GM12878 (cell line): ENCODE data around the gene TMEM132D. TPM values are rescaled to one million over a fixed set of nuclear protein-coding genes. Genes with fewer than 3 reads are reported as not detected.

Source experiments
- ATAC-seq: fragments of 200-7000 bp; cut with Tn5 transposase; 3 replicates; pipeline ENCODE4 v1.9.1; 2020; ENCODE audit warnings: mild to moderate bottlenecking, moderate library complexity
- BruUV-seq: library from RNA; stranded (reverse); fragments of 400-500 nt; replicated peaks from 2 replicates; lab custom pipeline; 2021; lab: Mats Ljungman, UMichigan
- CTCF ChIA-PET: fragments of 300-600 bp; sonication (Branson Sonifier 250); formaldehyde crosslinking; extraction: SDS; loops from one replicate; lab custom pipeline; 2021; ENCODE audit warnings: inconsistent platforms; lab: Yijun Ruan, JAX
- POLR2A ChIA-PET: fragments of 350-600 bp; formaldehyde crosslinking; extraction: SDS; loops from one replicate; lab custom pipeline; 2021; ENCODE audit warnings: inconsistent platforms; lab: Charles Lee
- RAD21 ChIA-PET: fragments of 300-600 bp; sonication (Branson Sonifier 250); formaldehyde crosslinking; loops from one replicate; lab custom pipeline; 2023; ENCODE audit warnings: antibody characterized with exemption; ENCODE audit not compliant: unreplicated experiment; lab: Charles Lee
- SMC1A ChIA-PET: fragments of 300-600 bp; sonication (Branson Sonifier 250); formaldehyde crosslinking; loops from one replicate; lab custom pipeline; 2023; ENCODE audit not compliant: unreplicated experiment, uncharacterized antibody; lab: Charles Lee
- DNase-seq: peaks from one replicate; pipeline ENCODE4 v3.0.0-alpha.2; 2011; ENCODE audit warnings: low read depth, low spot score
- FAIRE-seq: peaks from 3 replicates; lab custom pipeline; 2011; peaks lifted over from hg19 to GRCh38; lab: Jason Lieb, UNC
- H2AFZ ChIP-seq: 2 replicates; pipeline ENCODE4 v1.6.0; 2011; ENCODE audit warnings: low read depth, low read length, control low read depth; ENCODE audit not compliant: control insufficient read depth
- H3K27ac ChIP-seq: 2 replicates; pipeline ENCODE4 v1.5.1; 2011; ENCODE audit warnings: control low read depth; ENCODE audit not compliant: control insufficient read depth, insufficient read depth
- H3K27me3 ChIP-seq, 2 experiments: replicated peaks in 1 of 2; 2 replicates each; pipeline versions ENCODE4 v1.6.0 to v1.6.1; 2011; ENCODE audit warnings: low read length in 1 of 2; ENCODE audit not compliant: control insufficient read depth in 2 of 2, insufficient read depth in 2 of 2
- H3K36me3 ChIP-seq, 2 experiments: 2 replicates each; pipeline ENCODE4 v1.5.1; 2011; ENCODE audit warnings: low read length in 1 of 2; ENCODE audit not compliant: control insufficient read depth in 2 of 2, insufficient read depth in 2 of 2
- H3K4me1 ChIP-seq: 2 replicates; pipeline ENCODE4 v1.6.1; 2011; ENCODE audit warnings: mild to moderate bottlenecking, low read length, moderate library complexity, mixed read lengths; ENCODE audit not compliant: control insufficient read depth, insufficient read depth
- H3K4me2 ChIP-seq: 2 replicates; pipeline ENCODE4 v1.6.0; 2011; ENCODE audit warnings: control low read depth; ENCODE audit not compliant: control insufficient read depth, insufficient read depth
- H3K4me3 ChIP-seq: fragments of 200-600 bp; sonication (generic); 2 replicates; pipeline ENCODE4 v1.5.1; 2016
- H3K79me2 ChIP-seq: 2 replicates; pipeline ENCODE4 v1.6.0; 2011; ENCODE audit warnings: low read length; ENCODE audit not compliant: control insufficient read depth, insufficient read depth
- H3K9ac ChIP-seq: 2 replicates; pipeline ENCODE4 v1.8.0; 2011; ENCODE audit warnings: low read length, control low read depth, mixed read lengths; ENCODE audit not compliant: control insufficient read depth, insufficient read depth
- H3K9me3 ChIP-seq: replicated peaks from 3 replicates; pipeline ENCODE4 v1.5.1; 2011; ENCODE audit warnings: mild to moderate bottlenecking, low read length; ENCODE audit not compliant: control insufficient read depth, insufficient read depth
- H4K20me1 ChIP-seq: 2 replicates; pipeline ENCODE4 v1.6.0; 2011; ENCODE audit not compliant: control insufficient read depth, insufficient read depth
- BHLHE40 ChIP-seq, 2 experiments: fragments of 450-650 bp in 1 of 2; IDR thresholded peaks; 2 replicates each; pipeline ENCODE4 v1.6.1; 2011 to 2017; ENCODE audit warnings: low read depth in 2 of 2, borderline replicate concordance in 1 of 2, improper control_type of control experiment in 1 of 2, low read length in 1 of 2, mild to moderate bottlenecking in 1 of 2
- FOXM1 ChIP-seq: IDR thresholded peaks from 2 replicates; pipeline ENCODE4 v1.6.1; 2012; ENCODE audit warnings: low read depth, mild to moderate bottlenecking, inconsistent platforms, low read length, moderate library complexity
- HDAC6 ChIP-seq: fragments of 200-600 bp; sonication (generic); IDR thresholded peaks from one replicate; pipeline ENCODE4 v1.8.0; 2017; ENCODE audit warnings: antibody characterized with exemption; ENCODE audit not compliant: unreplicated experiment
- JUND ChIP-seq: IDR thresholded peaks from 2 replicates; pipeline ENCODE4 v1.6.1; 2012; ENCODE audit warnings: low read depth, mild to moderate bottlenecking, low read length, improper control_type of control experiment, moderate library complexity
- NFXL1 ChIP-seq: fragments of 450-650 bp; IDR thresholded peaks from 2 replicates; pipeline ENCODE4 v1.6.1; 2017; ENCODE audit warnings: antibody characterized with exemption, mild to moderate bottlenecking, borderline replicate concordance
- PAX5 ChIP-seq: IDR thresholded peaks from 2 replicates; pipeline ENCODE4 v1.6.1; 2011; ENCODE audit warnings: low read depth, low read length, borderline replicate concordance
- PAX8 ChIP-seq: fragments of 450-650 bp; IDR thresholded peaks from 2 replicates; pipeline ENCODE4 v1.6.1; 2017; ENCODE audit warnings: mild to moderate bottlenecking, moderate library complexity
- POU2F2 ChIP-seq: IDR thresholded peaks from 3 replicates; pipeline ENCODE4 v1.6.1; 2011; ENCODE audit warnings: low read depth, mild to moderate bottlenecking, low read length, borderline replicate concordance
- RAD21 ChIP-seq: IDR thresholded peaks from 2 replicates; pipeline ENCODE4 v1.6.1; 2011; ENCODE audit warnings: mild to moderate bottlenecking, low read depth, low read length, moderate library complexity; ENCODE audit not compliant: insufficient read depth
- SIX5 ChIP-seq: IDR thresholded peaks from 2 replicates; pipeline ENCODE4 v1.6.1; 2011; ENCODE audit warnings: mild to moderate bottlenecking, low read depth, low read length, moderate library complexity; ENCODE audit not compliant: severe bottlenecking
- SMAD5 ChIP-seq: IDR thresholded peaks from 2 replicates; pipeline ENCODE4 v1.6.1; 2016; ENCODE audit warnings: antibody characterized with exemption, low read depth
- STAT3 ChIP-seq: IDR thresholded peaks from 2 replicates; pipeline ENCODE4 v1.6.1; 2011; ENCODE audit warnings: low read depth, low read length, improper control_type of control experiment
- ZBTB33 ChIP-seq: fragments of 450-650 bp; IDR thresholded peaks from 2 replicates; pipeline ENCODE4 v1.6.1; 2017; ENCODE audit warnings: mild to moderate bottlenecking
- ZNF207 ChIP-seq: fragments of 450-650 bp; IDR thresholded peaks from 2 replicates; pipeline ENCODE4 v1.6.1; 2014; ENCODE audit warnings: antibody characterized with exemption, mild to moderate bottlenecking, borderline replicate concordance
- WGBS: methylation state at CpG from one replicate; pipeline ENCODE4 v1.1.6; 2016; ENCODE audit warnings: low lambda C conversion rate; ENCODE audit not compliant: insufficient replicate concordance, insufficient coverage; ENCODE audit errors: missing lambda C conversion rate; 5-methylcytosine and 5-hydroxymethylcytosine counted together
- in situ Hi-C: fragments of 300-500 bp; cut with MboI; formaldehyde crosslinking; loops from 9 replicates; pipeline ENCODE4 v1.14.3; 2018; ENCODE audit warnings: mixed read lengths
- intact Hi-C: fragments of 100-400 bp; cut with micrococcal nuclease; formaldehyde crosslinking; loops from one replicate; pipeline ENCODE4 v1.14.2; 2022; ENCODE audit not compliant: unreplicated experiment
- polyA plus RNA-seq, 11 experiments: library from polyadenylated mRNA; depleted of rRNA in 4 of 11; unstranded in 6 of 11; stranded (reverse) in 5 of 11; fragments of >200 nt; fragmentation: Nextera tagmentation in 4 of 11; fragmentation: Illumina TruSeq in 1 of 11; extraction: Ambion mirVana in 4 of 11; extraction: Trizol in 1 of 11; gene quantifications; 1 replicate in 1 of 11; 2 replicates in 10 of 11; pipeline versions ENCODE4 v1.2.1 to v1.2.3, GENCODE V29; 2011 to 2016; ENCODE audit warnings: inconsistent platforms in 2 of 11, missing spikeins in 2 of 11, low read depth in 1 of 11
- total RNA-seq, 4 experiments: library from RNA; depleted of rRNA in 3 of 4; stranded (reverse); fragments of >200 nt in 3 of 4; fragmentation: Illumina TruSeq in 1 of 4; extraction: Trizol in 1 of 4; gene quantifications; 2 replicates each; pipeline versions ENCODE4 v1.2.1 to v1.2.3, GENCODE V29; 2013 to 2021
- TF ChIP-seq, protein P1 (sequence below): IDR thresholded peaks from 2 replicates; pipeline ENCODE4 v1.6.1; 2012; ENCODE audit warnings: low read depth, low read length, improper control_type of control experiment
- TF ChIP-seq, protein P2 (sequence below): fragments of 450-650 bp; conservative IDR thresholded peaks from 2 replicates; pipeline ENCODE4 v1.6.1; 2017; ENCODE audit warnings: mild to moderate bottlenecking, moderate library complexity
- TF ChIP-seq, protein P3 (sequence below): fragments of 450-650 bp; formaldehyde crosslinking; IDR thresholded peaks from 2 replicates; pipeline ENCODE4 v1.5.0; 2022; ENCODE audit warnings: mild to moderate bottlenecking, missing genetic modification characterization

TMEM132D gene
- total and polyA plus RNA-seq, 10 of the 15 experiments (the other 5 are each of a cell fraction or from before 2014, with no cell fraction given) = under 0.01 to 0.12 (median 0.02) TPM; not detected in 3

- Histone ChIP-seq H3K27me3 (no peaks in the 10 kb centered on the region), H3K9ac (no peak overlapping the region), H3K79me2 (no peaks in the 10 kb centered on the region), H3K27ac (no peak overlapping the region), H3K4me2 (no peak overlapping the region), H4K20me1 (no peaks in the 10 kb centered on the region), H2AFZ (no peak overlapping the region), H3K9me3 (no peaks in the 10 kb centered on the region; the same call in 2 of the 3 replicates), H3K4me3 (no peak overlapping the region), H3K36me3 (no peaks in the 10 kb centered on the region), H3K4me1 (no peaks in the 10 kb centered on the region)
- SMC1A ChIA-PET = no interaction called here
- ATAC-seq (no peak), FAIRE-seq (no peak), DNase-seq (no peak)
- RAD21 ChIA-PET = no interaction called here
- BruUV-seq = no TSS peak
- CTCF ChIA-PET = no interaction called here
- 16% methylated on average over 3 of the region's 3 CpGs for WGBS
- in situ Hi-C loops = no loop called here
- intact Hi-C loops = no loop called here
- POLR2A ChIA-PET = no interaction called here
- TF ChIP-seq ZNF207 (no peak), PAX5 (no peak), ZBTB33 (no peak), JUND (no peak), STAT3 (no peak), FOXM1 (no peak), PAX8 (no peak), POU2F2 (no peak), HDAC6 (no peak), BHLHE40 (IDR thresholded peaks at IDR 0.05; ENCODE audit: borderline replicate concordance in 1 of 2, low read depth in 2 of 2, low read length in 1 of 2) (no peak), SMAD5 (no peak), SIX5 (no peak), RAD21 (no peak), NFXL1 (no peak)
- TF ChIP-seq, protein P1, sequence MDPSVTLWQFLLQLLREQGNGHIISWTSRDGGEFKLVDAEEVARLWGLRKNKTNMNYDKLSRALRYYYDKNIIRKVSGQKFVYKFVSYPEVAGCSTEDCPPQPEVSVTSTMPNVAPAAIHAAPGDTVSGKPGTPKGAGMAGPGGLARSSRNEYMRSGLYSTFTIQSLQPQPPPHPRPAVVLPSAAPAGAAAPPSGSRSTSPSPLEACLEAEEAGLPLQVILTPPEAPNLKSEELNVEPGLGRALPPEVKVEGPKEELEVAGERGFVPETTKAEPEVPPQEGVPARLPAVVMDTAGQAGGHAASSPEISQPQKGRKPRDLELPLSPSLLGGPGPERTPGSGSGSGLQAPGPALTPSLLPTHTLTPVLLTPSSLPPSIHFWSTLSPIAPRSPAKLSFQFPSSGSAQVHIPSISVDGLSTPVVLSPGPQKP = no peak
- TF ChIP-seq, protein P2, sequence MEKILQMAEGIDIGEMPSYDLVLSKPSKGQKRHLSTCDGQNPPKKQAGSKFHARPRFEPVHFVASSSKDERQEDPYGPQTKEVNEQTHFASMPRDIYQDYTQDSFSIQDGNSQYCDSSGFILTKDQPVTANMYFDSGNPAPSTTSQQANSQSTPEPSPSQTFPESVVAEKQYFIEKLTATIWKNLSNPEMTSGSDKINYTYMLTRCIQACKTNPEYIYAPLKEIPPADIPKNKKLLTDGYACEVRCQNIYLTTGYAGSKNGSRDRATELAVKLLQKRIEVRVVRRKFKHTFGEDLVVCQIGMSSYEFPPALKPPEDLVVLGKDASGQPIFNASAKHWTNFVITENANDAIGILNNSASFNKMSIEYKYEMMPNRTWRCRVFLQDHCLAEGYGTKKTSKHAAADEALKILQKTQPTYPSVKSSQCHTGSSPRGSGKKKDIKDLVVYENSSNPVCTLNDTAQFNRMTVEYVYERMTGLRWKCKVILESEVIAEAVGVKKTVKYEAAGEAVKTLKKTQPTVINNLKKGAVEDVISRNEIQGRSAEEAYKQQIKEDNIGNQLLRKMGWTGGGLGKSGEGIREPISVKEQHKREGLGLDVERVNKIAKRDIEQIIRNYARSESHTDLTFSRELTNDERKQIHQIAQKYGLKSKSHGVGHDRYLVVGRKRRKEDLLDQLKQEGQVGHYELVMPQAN = no peak
- TF ChIP-seq, protein P3, sequence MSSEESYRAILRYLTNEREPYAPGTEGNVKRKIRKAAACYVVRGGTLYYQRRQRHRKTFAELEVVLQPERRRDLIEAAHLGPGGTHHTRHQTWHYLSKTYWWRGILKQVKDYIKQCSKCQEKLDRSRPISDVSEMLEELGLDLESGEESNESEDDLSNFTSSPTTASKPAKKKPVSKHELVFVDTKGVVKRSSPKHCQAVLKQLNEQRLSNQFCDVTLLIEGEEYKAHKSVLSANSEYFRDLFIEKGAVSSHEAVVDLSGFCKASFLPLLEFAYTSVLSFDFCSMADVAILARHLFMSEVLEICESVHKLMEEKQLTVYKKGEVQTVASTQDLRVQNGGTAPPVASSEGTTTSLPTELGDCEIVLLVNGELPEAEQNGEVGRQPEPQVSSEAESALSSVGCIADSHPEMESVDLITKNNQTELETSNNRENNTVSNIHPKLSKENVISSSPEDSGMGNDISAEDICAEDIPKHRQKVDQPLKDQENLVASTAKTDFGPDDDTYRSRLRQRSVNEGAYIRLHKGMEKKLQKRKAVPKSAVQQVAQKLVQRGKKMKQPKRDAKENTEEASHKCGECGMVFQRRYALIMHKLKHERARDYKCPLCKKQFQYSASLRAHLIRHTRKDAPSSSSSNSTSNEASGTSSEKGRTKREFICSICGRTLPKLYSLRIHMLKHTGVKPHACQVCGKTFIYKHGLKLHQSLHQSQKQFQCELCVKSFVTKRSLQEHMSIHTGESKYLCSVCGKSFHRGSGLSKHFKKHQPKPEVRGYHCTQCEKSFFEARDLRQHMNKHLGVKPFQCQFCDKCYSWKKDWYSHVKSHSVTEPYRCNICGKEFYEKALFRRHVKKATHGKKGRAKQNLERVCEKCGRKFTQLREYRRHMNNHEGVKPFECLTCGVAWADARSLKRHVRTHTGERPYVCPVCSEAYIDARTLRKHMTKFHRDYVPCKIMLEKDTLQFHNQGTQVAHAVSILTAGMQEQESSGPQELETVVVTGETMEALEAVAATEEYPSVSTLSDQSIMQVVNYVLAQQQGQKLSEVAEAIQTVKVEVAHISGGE = no peak
Observed at GRCh38 chr12:129841251-129841650, 62.6 kb downstream of the TMEM132D start.
